ENCODE data around the gene CFAP99. TPM values are rescaled to one million over a fixed set of nuclear protein-coding genes. Genes with fewer than 3 reads are reported as not detected.
A peak's percentile ranks its signal among the peaks of the same experiment; 100 is the strongest.

Gene CFAP99
- total and polyA plus RNA-seq, 9 of the 15 experiments (the other 6 are each of a cell fraction or from before 2014, with no cell fraction given), result 0.07 to 0.18 (median 0.09) TPM; not detected in 6

GRCh38 chr4:2396781-2397368 lies 21.9 kb upstream of the CFAP99 start:
- FAIRE-seq (no peak), DNase-seq (ENCODE audit: extremely low read depth in 1 of 4, low spot score in 3 of 4) (no peak), ATAC-seq (no peak)
- no TSS peak for BruUV-seq (replicated peaks)
- intact Hi-C loops (cut with micrococcal nuclease), result no loop called here
- 52% methylated on average over 21 of the region's 21 CpGs for WGBS (ENCODE audit: insufficient coverage, low coverage, missing lambda C conversion rate)
- in situ Hi-C loops (cut with MboI), result no loop called here
- no peak overlapping the region for H3K4me3 ChIP-seq
- H3K9me1 ChIP-seq (ENCODE audit: control insufficient read depth, insufficient read depth, low read length), result peaks cover 6% of the 10 kb centered on the region
- peaks cover 81% of the 10 kb centered on the region for H3K79me2 ChIP-seq (ENCODE audit: control insufficient read depth, insufficient read depth, low read length)
- no peaks in the 10 kb centered on the region for H3K27me3 ChIP-seq (ENCODE audit: control insufficient read depth in 2 of 2, insufficient read depth in 2 of 2, low read length in 2 of 2)
- no peak overlapping the region for H2AFZ ChIP-seq (ENCODE audit: low read depth, low read length)
- no peak overlapping the region for H3K9ac ChIP-seq (ENCODE audit: insufficient read depth in 1 of 2, low read depth in 2 of 2, low read length in 2 of 2)
- peaks cover 12% of the 10 kb centered on the region; the same call in 1 of the 3 replicates for H3K36me3 ChIP-seq (ENCODE audit: control insufficient read depth, insufficient read depth, low read length)
- peaks cover 45 to 80% of the 10 kb centered on the region in 2 experiments for H3K4me1 ChIP-seq (replicated peaks in 1 of 2; ENCODE audit: control insufficient read depth in 2 of 2, insufficient read depth in 2 of 2, low read length in 2 of 2)
- H3K27ac ChIP-seq (ENCODE audit: extremely low read depth, low read depth, low read length), result no peak overlapping the region
- POLR2A ChIA-PET, result interaction anchor here (0.6 kb wide), 2 partner anchors 12 to 159 kb away, joined by 3 read pairs; no protein-coding TSS in a partner anchor
- no peaks in the 10 kb centered on the region for H3K9me3 ChIP-seq (replicated peaks; ENCODE audit: control insufficient read depth, insufficient read depth, low read depth, low read length)
- CTCF ChIA-PET (ENCODE audit: low intra/inter-chr PET ratio), result no interaction called here
- no peaks in the 10 kb centered on the region for H4K20me1 ChIP-seq (replicated peaks; ENCODE audit: control insufficient read depth, insufficient read depth, low read length)
- no peak overlapping the region for H3K4me2 ChIP-seq (ENCODE audit: insufficient read depth, low read length)
- TF ChIP-seq TOE1 (IDR thresholded peaks at IDR 0.05; ENCODE audit: borderline replicate concordance) (no peak), TOE1 (CRISPR knock-in tag; IDR thresholded peaks at IDR 0.05; ENCODE audit: borderline replicate concordance, low read depth) (no peak), ETS1 (conservative IDR thresholded peaks at IDR 0.05; ENCODE audit: control insufficient read depth, low read depth, low read length) (no peak), ZNF586 (CRISPR knock-in tag; conservative IDR thresholded peaks at IDR 0.05) (no peak), CBX1 (IDR thresholded peaks at IDR 0.05; ENCODE audit: low read depth) (no peak), CCAR2 (IDR thresholded peaks at IDR 0.05; ENCODE audit: low read depth, low read length) (no peak), EHMT2 (IDR thresholded peaks at IDR 0.05) (no peak), ZNF707 (CRISPR knock-in tag; conservative IDR thresholded peaks at IDR 0.05) (no peak), POLR2A (conservative IDR thresholded peaks at IDR 0.05) (no peak), TAF7 (tag; IDR thresholded peaks at IDR 0.05) (no peak), ZNF124 (CRISPR knock-in tag; IDR thresholded peaks at IDR 0.05) (no peak), IRF1 (CRISPR knock-in tag; IDR thresholded peaks at IDR 0.05; ENCODE audit: borderline replicate concordance) (no peak)
- TF ChIP-seq, protein P1, sequence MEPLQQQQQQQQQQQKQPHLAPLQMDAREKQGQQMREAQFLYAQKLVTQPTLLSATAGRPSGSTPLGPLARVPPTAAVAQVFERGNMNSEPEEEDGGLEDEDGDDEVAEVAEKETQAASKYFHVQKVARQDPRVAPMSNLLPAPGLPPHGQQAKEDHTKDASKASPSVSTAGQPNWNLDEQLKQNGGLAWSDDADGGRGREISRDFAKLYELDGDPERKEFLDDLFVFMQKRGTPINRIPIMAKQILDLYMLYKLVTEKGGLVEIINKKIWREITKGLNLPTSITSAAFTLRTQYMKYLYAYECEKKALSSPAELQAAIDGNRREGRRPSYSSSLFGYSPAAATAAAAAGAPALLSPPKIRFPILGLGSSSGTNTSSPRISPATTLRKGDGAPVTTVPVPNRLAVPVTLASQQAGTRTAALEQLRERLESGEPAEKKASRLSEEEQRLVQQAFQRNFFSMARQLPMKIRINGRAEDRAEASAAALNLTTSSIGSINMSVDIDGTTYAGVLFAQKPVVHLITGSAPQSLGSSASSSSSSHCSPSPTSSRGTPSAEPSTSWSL (CRISPR knock-in tag; IDR thresholded peaks at IDR 0.05; ENCODE audit: borderline replicate concordance), result no peak
- TF ChIP-seq, protein P2, sequence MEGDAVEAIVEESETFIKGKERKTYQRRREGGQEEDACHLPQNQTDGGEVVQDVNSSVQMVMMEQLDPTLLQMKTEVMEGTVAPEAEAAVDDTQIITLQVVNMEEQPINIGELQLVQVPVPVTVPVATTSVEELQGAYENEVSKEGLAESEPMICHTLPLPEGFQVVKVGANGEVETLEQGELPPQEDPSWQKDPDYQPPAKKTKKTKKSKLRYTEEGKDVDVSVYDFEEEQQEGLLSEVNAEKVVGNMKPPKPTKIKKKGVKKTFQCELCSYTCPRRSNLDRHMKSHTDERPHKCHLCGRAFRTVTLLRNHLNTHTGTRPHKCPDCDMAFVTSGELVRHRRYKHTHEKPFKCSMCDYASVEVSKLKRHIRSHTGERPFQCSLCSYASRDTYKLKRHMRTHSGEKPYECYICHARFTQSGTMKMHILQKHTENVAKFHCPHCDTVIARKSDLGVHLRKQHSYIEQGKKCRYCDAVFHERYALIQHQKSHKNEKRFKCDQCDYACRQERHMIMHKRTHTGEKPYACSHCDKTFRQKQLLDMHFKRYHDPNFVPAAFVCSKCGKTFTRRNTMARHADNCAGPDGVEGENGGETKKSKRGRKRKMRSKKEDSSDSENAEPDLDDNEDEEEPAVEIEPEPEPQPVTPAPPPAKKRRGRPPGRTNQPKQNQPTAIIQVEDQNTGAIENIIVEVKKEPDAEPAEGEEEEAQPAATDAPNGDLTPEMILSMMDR (IDR thresholded peaks at IDR 0.05 in 2 of 3, conservative IDR thresholded peaks at IDR 0.05 in 1 of 3; ENCODE audit: insufficient read depth in 2 of 3, low read depth in 1 of 3, low read length in 3 of 3), result peak in 2 of 3 experiments; percentile 0 to 5; a peak in 3 of 6 replicates

All from K562 (cell line).